GM23338 (cell line): Measurements from ENCODE around the gene CFAP157. TPM values are rescaled to one million over a fixed set of nuclear protein-coding genes. Genes with fewer than 3 reads are reported as not detected.

Experiments
- ATAC-seq: fragments of 200-7000 bp; cut with Tn5 transposase; 3 replicates; pipeline ENCODE4 v1.9.1; 2020
- DNase-seq: peaks from one replicate; pipeline ENCODE4 v3.0.0-alpha.2; 2015; ENCODE audit warnings: low spot score
- H2AFZ ChIP-seq: fragments of 200-600 bp; sonication (generic); 2 replicates; pipeline ENCODE4 v1.8.0; 2016; ENCODE audit warnings: antibody characterized with exemption, mild to moderate bottlenecking, moderate library complexity
- H3F3A ChIP-seq: fragments of 200-600 bp; sonication (generic); replicated peaks from 2 replicates; pipeline ENCODE4 v1.8.0; 2017; ENCODE audit warnings: antibody characterized with exemption, mixed run types, low read depth
- H3K27ac ChIP-seq: fragments of 200-600 bp; sonication (generic); 2 replicates; pipeline ENCODE4 v1.6.1; 2016; ENCODE audit warnings: low read depth
- H3K27me3 ChIP-seq: fragments of 200-600 bp; sonication (generic); 2 replicates; pipeline ENCODE4 v1.8.0; 2016; ENCODE audit warnings: mild to moderate bottlenecking, mixed run types, moderate library complexity; ENCODE audit not compliant: insufficient read depth
- H3K36me3 ChIP-seq: fragments of 200-600 bp; sonication (generic); 2 replicates; pipeline ENCODE4 v1.8.0; 2016; ENCODE audit warnings: mild to moderate bottlenecking; ENCODE audit not compliant: insufficient read depth
- H3K4me1 ChIP-seq: fragments of 200-600 bp; sonication (generic); 2 replicates; pipeline ENCODE4 v1.8.0; 2016; ENCODE audit warnings: mild to moderate bottlenecking, moderate library complexity; ENCODE audit not compliant: insufficient read depth
- H3K4me2 ChIP-seq: fragments of 200-600 bp; sonication (generic); 2 replicates; pipeline ENCODE4 v1.7.1; 2017; ENCODE audit warnings: mixed run types
- H3K4me3 ChIP-seq: fragments of 200-600 bp; sonication (generic); 2 replicates; pipeline ENCODE4 v1.6.1; 2016; ENCODE audit warnings: mixed run types
- H3K79me2 ChIP-seq: fragments of 200-600 bp; sonication (generic); replicated peaks from 2 replicates; pipeline ENCODE4 v1.8.0; 2017; ENCODE audit warnings: mild to moderate bottlenecking; ENCODE audit not compliant: insufficient read depth
- H3K9me2 ChIP-seq: fragments of 200-600 bp; sonication (generic); 2 replicates; pipeline ENCODE4 v1.8.0; 2017; ENCODE audit not compliant: insufficient read depth
- H4K20me1 ChIP-seq: fragments of 200-600 bp; sonication (generic); replicated peaks from 2 replicates; pipeline ENCODE4 v1.8.0; 2017; ENCODE audit warnings: mild to moderate bottlenecking; ENCODE audit not compliant: insufficient read depth
- H3K27ac Mint-ChIP-seq: 2 replicates; pipeline ENCODE4 v1.8.0; 2020; ENCODE audit warnings: inconsistent platforms, mild to moderate bottlenecking, moderate library complexity, mixed read lengths
- H3K27me3 Mint-ChIP-seq: 3 replicates; pipeline ENCODE4 v1.8.0; 2022; ENCODE audit warnings: low read depth, mild to moderate bottlenecking, moderate library complexity, mixed read lengths, inconsistent platforms; ENCODE audit not compliant: insufficient read depth, poor library complexity
- H3K36me3 Mint-ChIP-seq: 3 replicates; pipeline ENCODE4 v1.8.0; 2021; ENCODE audit warnings: low read depth, mild to moderate bottlenecking, inconsistent platforms, moderate library complexity, mixed read lengths
- H3K4me1 Mint-ChIP-seq: 3 replicates; pipeline ENCODE4 v1.8.0; 2020; ENCODE audit warnings: mild to moderate bottlenecking, inconsistent platforms, mixed read lengths
- H3K4me3 Mint-ChIP-seq: 3 replicates; pipeline ENCODE4 v1.8.0; 2021; ENCODE audit warnings: moderate library complexity, mild to moderate bottlenecking, inconsistent platforms, mixed read lengths
- H3K9me3 Mint-ChIP-seq: 3 replicates; pipeline ENCODE4 v1.8.0; 2020; ENCODE audit warnings: moderate library complexity, mild to moderate bottlenecking, inconsistent platforms, mixed read lengths
- CREB1 ChIP-seq: fragments of 250-450 bp; sonication (Bioruptor Pico); IDR thresholded peaks from 2 replicates; pipeline ENCODE4 v1.5.0; 2020; ENCODE audit warnings: low read depth, mild to moderate bottlenecking, moderate library complexity
- CTCF ChIP-seq, 2 experiments: fragments of 200-600 bp in 1 of 2; sonication (generic) in 1 of 2; conservative IDR thresholded peaks; 2 replicates each; pipeline versions ENCODE4 v1.5.1 to v1.6.1; 2016 to 2017; ENCODE audit warnings: antibody characterized with exemption in 2 of 2, low read depth in 2 of 2, mild to moderate bottlenecking in 2 of 2, moderate library complexity in 1 of 2
- ETS1 ChIP-seq: IDR thresholded peaks from 2 replicates; pipeline ENCODE4 v1.6.1; 2016; ENCODE audit warnings: antibody characterized with exemption
- EZH2 ChIP-seq: fragments of 200-600 bp; sonication (generic); IDR thresholded peaks from one replicate; pipeline ENCODE4 v1.8.0; 2017; ENCODE audit warnings: antibody characterized with exemption, mild to moderate bottlenecking, low read depth; ENCODE audit not compliant: unreplicated experiment
- EZH2phosphoT487 ChIP-seq: fragments of 200-600 bp; sonication (generic); IDR thresholded peaks from one replicate; pipeline ENCODE4 v1.8.1; 2018; ENCODE audit warnings: antibody characterized with exemption; ENCODE audit not compliant: unreplicated experiment
- JUNB ChIP-seq: IDR thresholded peaks from one replicate; pipeline ENCODE4 v1.6.1; 2016; ENCODE audit warnings: antibody characterized with exemption; ENCODE audit not compliant: unreplicated experiment
- NANOG ChIP-seq: IDR thresholded peaks from 2 replicates; pipeline ENCODE4 v1.6.1; 2016; ENCODE audit warnings: antibody characterized with exemption, borderline replicate concordance
- REST ChIP-seq: IDR thresholded peaks from one replicate; pipeline ENCODE4 v1.6.1; 2018; ENCODE audit warnings: antibody characterized with exemption; ENCODE audit not compliant: unreplicated experiment
- ZNF114 ChIP-seq: fragments of 250-450 bp; sonication (Bioruptor Pico); IDR thresholded peaks from 2 replicates; pipeline ENCODE4 v1.5.0; 2020; ENCODE audit warnings: mild to moderate bottlenecking, moderate library complexity
- ZNF331 ChIP-seq: fragments of 250-450 bp; sonication (Bioruptor Pico); IDR thresholded peaks from 2 replicates; pipeline ENCODE4 v1.5.0; 2020; ENCODE audit warnings: low read depth, mild to moderate bottlenecking, moderate library complexity
- ZNF462 ChIP-seq: fragments of 250-450 bp; sonication (Bioruptor Pico); IDR thresholded peaks from 2 replicates; pipeline ENCODE4 v1.5.0; 2020; ENCODE audit warnings: mild to moderate bottlenecking, moderate library complexity
- polyA plus RNA-seq: library from polyadenylated mRNA; unstranded; fragments of >200 nt; fragmentation: Nextera tagmentation; extraction: Ambion mirVana; gene quantifications from 2 replicates; pipeline ENCODE4 v1.2.1, GENCODE V29; 2016
- total RNA-seq: library from RNA; depleted of rRNA; stranded (reverse); fragments of >200 nt; shearing (Covaris generic); gene quantifications from 2 replicates; pipeline ENCODE4 v1.2.3, GENCODE V29; 2014

Gene CFAP157
- total and polyA plus RNA-seq, 2 experiments from 2014 or later, result 0.17 to 0.55 TPM

GRCh38 chr9:127703289-127703946 lies 3.4 kb upstream of the CFAP157 start:
- no peaks in the 10 kb centered on the region for H4K20me1 ChIP-seq
- H3K36me3 ChIP-seq, result no peaks in the 10 kb centered on the region
- H3K27me3 Mint-ChIP-seq, result peaks cover 6% of the 10 kb centered on the region
- H2AFZ ChIP-seq, result no peak overlapping the region
- H3K36me3 Mint-ChIP-seq, result no peaks in the 10 kb centered on the region; the same call in 2 of the 3 replicates
- no peak overlapping the region for H3K27ac Mint-ChIP-seq
- TF ChIP-seq CTCF (conservative IDR thresholded peaks at IDR 0.05; ENCODE audit: low read depth in 2 of 2), result no peak
- no peak for TF ChIP-seq REST
- no peak for TF ChIP-seq ETS1
- TF ChIP-seq ZNF462 (CRISPR knock-in tag), result no peak
- TF ChIP-seq NANOG, result no peak
- no peak for TF ChIP-seq JUNB
- no peak for TF ChIP-seq EZH2
- TF ChIP-seq CREB1, result no peak
- no peak for TF ChIP-seq EZH2phosphoT487
- TF ChIP-seq ZNF331 (CRISPR knock-in tag), result no peak
- TF ChIP-seq ZNF114 (CRISPR knock-in tag), result no peak
- H3F3A ChIP-seq, result no peaks in the 10 kb centered on the region; the same call in 1 of the 2 replicates
- no peaks in the 10 kb centered on the region for H3K27me3 ChIP-seq
- no peaks in the 10 kb centered on the region for H3K79me2 ChIP-seq
- peaks cover 14% of the 10 kb centered on the region for H3K4me1 Mint-ChIP-seq
- H3K4me3 Mint-ChIP-seq, result no peak overlapping the region
- peaks cover 5% of the 10 kb centered on the region; the same call in 1 of the 2 replicates for H3K4me1 ChIP-seq
- H3K4me2 ChIP-seq, result no peak overlapping the region
- no peaks in the 10 kb centered on the region for H3K9me2 ChIP-seq
- ATAC-seq, result no peak
- H3K9me3 Mint-ChIP-seq, result peaks cover under 1% of the 10 kb centered on the region; the same call in 2 of the 3 replicates
- no peak overlapping the region for H3K4me3 ChIP-seq
- no peak for DNase-seq
- H3K27ac ChIP-seq, result no peak overlapping the region
